IMR-90 (cell line): Measurements from ENCODE around the gene SCARF2. TPM values are rescaled to one million over a fixed set of nuclear protein-coding genes. Genes with fewer than 3 reads are reported as not detected.

Experiments used
- ATAC-seq: fragments of 200-7000 bp; cut with Tn5 transposase; 2 replicates; pipeline ENCODE4 v1.9.1; 2020; ENCODE audit warnings: low read depth, mild to moderate bottlenecking, moderate library complexity
- BruUV-seq: library from RNA; stranded (reverse); fragments of 400-500 nt; replicated peaks from 2 replicates; lab custom pipeline; 2021; lab: Mats Ljungman, UMichigan
- CTCF ChIA-PET: fragments of 300-600 bp; formaldehyde crosslinking; extraction: SDS; loops from one replicate; lab custom pipeline; 2021; ENCODE audit warnings: antibody characterized with exemption; lab: Yijun Ruan, JAX
- POLR2A ChIA-PET: fragments of 300-600 bp; sonication (Branson Sonifier 250); formaldehyde crosslinking; loops from one replicate; lab custom pipeline; 2022; ENCODE audit warnings: antibody characterized with exemption; ENCODE audit not compliant: unreplicated experiment; lab: Charles Lee
- DNase-seq: peaks from one replicate; pipeline ENCODE4 v3.0.0; 2013
- H2AFZ ChIP-seq: replicated peaks from 2 replicates; pipeline ENCODE3; 2013; ENCODE audit warnings: low read length, mild to moderate bottlenecking; ENCODE audit not compliant: poor library complexity
- H2AK5ac ChIP-seq: 2 replicates; pipeline ENCODE4 v1.6.1; 2013; ENCODE audit warnings: low read depth, low read length, inconsistent platforms
- H2AK9ac ChIP-seq: replicated peaks from 2 replicates; pipeline ENCODE3; 2013; ENCODE audit warnings: mild to moderate bottlenecking, low read depth, low read length, moderate library complexity; ENCODE audit not compliant: poor library complexity
- H2BK120ac ChIP-seq: 2 replicates; pipeline ENCODE4 v1.6.1; 2013; ENCODE audit warnings: low read depth, low read length, inconsistent platforms
- H2BK15ac ChIP-seq: 3 replicates; pipeline ENCODE4 v1.6.1; 2013; ENCODE audit warnings: low read depth, low read length, inconsistent platforms
- H2BK20ac ChIP-seq: 2 replicates; pipeline ENCODE4 v1.6.1; 2013; ENCODE audit warnings: low read depth, mild to moderate bottlenecking, inconsistent platforms, low read length, moderate library complexity
- H2BK5ac ChIP-seq: 2 replicates; pipeline ENCODE4 v1.6.1; 2013; ENCODE audit warnings: mild to moderate bottlenecking, low read depth, low read length, inconsistent platforms; ENCODE audit not compliant: poor library complexity, severe bottlenecking
- H3K14ac ChIP-seq: replicated peaks from 2 replicates; pipeline ENCODE4 v1.6.1; 2013; ENCODE audit warnings: low read depth, low read length, inconsistent platforms
- H3K18ac ChIP-seq: 2 replicates; pipeline ENCODE4 v1.6.1; 2013; ENCODE audit warnings: low read depth, low read length, control low read depth
- H3K23ac ChIP-seq: 2 replicates; pipeline ENCODE4 v1.6.1; 2013; ENCODE audit warnings: low read depth, low read length, inconsistent platforms
- H3K27ac ChIP-seq: 2 replicates; pipeline ENCODE4 v1.5.1; 2013; ENCODE audit warnings: mild to moderate bottlenecking, control low read depth, low read length; ENCODE audit not compliant: insufficient read depth
- H3K27me3 ChIP-seq: 2 replicates; pipeline ENCODE4 v1.6.1; 2013; ENCODE audit warnings: low read length; ENCODE audit not compliant: control insufficient read depth, insufficient read depth
- H3K36me3 ChIP-seq: 2 replicates; pipeline ENCODE4 v1.6.1; 2013; ENCODE audit warnings: low read length, mixed read lengths; ENCODE audit not compliant: control insufficient read depth, insufficient read depth
- H3K4ac ChIP-seq: 2 replicates; pipeline ENCODE4 v1.6.1; 2013; ENCODE audit warnings: low read depth, low read length, inconsistent platforms
- H3K4me1 ChIP-seq: 2 replicates; pipeline ENCODE4 v1.6.1; 2013; ENCODE audit warnings: low read length, mixed read lengths; ENCODE audit not compliant: control insufficient read depth, insufficient read depth
- H3K4me2 ChIP-seq: 2 replicates; pipeline ENCODE4 v1.6.1; 2013; ENCODE audit warnings: low read depth, mild to moderate bottlenecking, control low read depth, low read length, moderate library complexity
- H3K4me3 ChIP-seq: 2 replicates; pipeline ENCODE4 v1.5.1; 2013; ENCODE audit warnings: low read depth, mild to moderate bottlenecking, control low read depth, low read length, moderate library complexity; ENCODE audit not compliant: insufficient read depth
- H3K56ac ChIP-seq: 2 replicates; pipeline ENCODE4 v1.6.1; 2013; ENCODE audit warnings: low read length, inconsistent platforms; ENCODE audit not compliant: insufficient read depth; ENCODE audit errors: extremely low read depth
- H3K79me1 ChIP-seq, 2 experiments: 2 replicates each; pipeline ENCODE4 v1.6.1; 2013; ENCODE audit warnings: low read length in 2 of 2, inconsistent platforms in 1 of 2, low read depth in 1 of 2
- H3K9ac ChIP-seq: 2 replicates; pipeline ENCODE4 v1.6.1; 2013; ENCODE audit warnings: low read depth, low read length, control low read depth
- H3K9me1 ChIP-seq: 2 replicates; pipeline ENCODE4 v1.6.1; 2013; ENCODE audit warnings: low read length, inconsistent platforms; ENCODE audit not compliant: insufficient read depth
- H3K9me3 ChIP-seq: 2 replicates; pipeline ENCODE4 v1.6.1; 2013; ENCODE audit warnings: low read length; ENCODE audit not compliant: control insufficient read depth, insufficient read depth
- H4K20me1 ChIP-seq: 2 replicates; pipeline ENCODE4 v1.6.1; 2013; ENCODE audit warnings: low read length, inconsistent platforms; ENCODE audit not compliant: insufficient read depth
- H4K5ac ChIP-seq: 2 replicates; pipeline ENCODE4 v1.6.1; 2013; ENCODE audit warnings: mild to moderate bottlenecking, low read depth, low read length, control low read depth
- H4K8ac ChIP-seq, 2 experiments: 2 replicates each; pipeline ENCODE4 v1.6.1; 2013; ENCODE audit warnings: low read depth in 2 of 2, low read length in 2 of 2, control low read depth in 1 of 2, inconsistent platforms in 1 of 2
- H4K91ac ChIP-seq: 2 replicates; pipeline ENCODE4 v1.6.1; 2013; ENCODE audit warnings: low read depth, low read length, inconsistent platforms; ENCODE audit not compliant: insufficient read depth
- BHLHE40 ChIP-seq: fragments of 150-350 bp; IDR thresholded peaks from 2 replicates; pipeline ENCODE4 v1.6.1; 2016; ENCODE audit warnings: mild to moderate bottlenecking, low read depth, low read length
- CEBPB ChIP-seq: IDR thresholded peaks from 2 replicates; pipeline ENCODE4 v1.6.1; 2012; ENCODE audit warnings: low read depth, low read length, improper control_type of control experiment
- CHD1 ChIP-seq: IDR thresholded peaks from 2 replicates; pipeline ENCODE4 v1.6.1; 2012; ENCODE audit warnings: low read depth, low read length, improper control_type of control experiment
- FOS ChIP-seq: fragments of 150-350 bp; IDR thresholded peaks from 2 replicates; pipeline ENCODE4 v1.6.1; 2016; ENCODE audit warnings: low read depth, low read length
- MAZ ChIP-seq: IDR thresholded peaks from 2 replicates; pipeline ENCODE4 v1.6.1; 2012; ENCODE audit warnings: low read depth, mild to moderate bottlenecking, low read length, improper control_type of control experiment, moderate library complexity, borderline replicate concordance
- MXI1 ChIP-seq: IDR thresholded peaks from 2 replicates; pipeline ENCODE4 v1.6.1; 2012; ENCODE audit warnings: low read depth, mild to moderate bottlenecking, low read length, moderate library complexity, borderline replicate concordance
- NFE2L2 ChIP-seq: fragments of 150-350 bp; IDR thresholded peaks from 2 replicates; pipeline ENCODE4 v1.6.1; 2016; ENCODE audit warnings: low read depth, mild to moderate bottlenecking, low read length
- POLR2A ChIP-seq: IDR thresholded peaks from 2 replicates; pipeline ENCODE4 v1.6.1; 2012; ENCODE audit warnings: mild to moderate bottlenecking, low read depth, low read length
- RAD21 ChIP-seq: IDR thresholded peaks from 2 replicates; pipeline ENCODE4 v1.6.1; 2012; ENCODE audit warnings: low read length, improper control_type of control experiment
- RCOR1 ChIP-seq: IDR thresholded peaks from 2 replicates; pipeline ENCODE4 v1.6.1; 2012; ENCODE audit warnings: mild to moderate bottlenecking, low read length, improper control_type of control experiment; ENCODE audit not compliant: insufficient replicate concordance
- RFX5 ChIP-seq: IDR thresholded peaks from 2 replicates; pipeline ENCODE4 v1.8.0; 2012; ENCODE audit warnings: low read depth, mild to moderate bottlenecking, low read length, moderate library complexity
- WGBS, 2 experiments: methylation state at CpG; one replicate each; pipeline versions ENCODE4 v1.1.5 to v1.1.7; 2013; ENCODE audit warnings: missing lambda C conversion rate in 2 of 2; ENCODE audit not compliant: insufficient read length in 1 of 2; ENCODE audit errors: extremely low coverage in 2 of 2; 5-methylcytosine and 5-hydroxymethylcytosine counted together
- dilution Hi-C: fragments of 300-500 bp; cut with HindIII; formaldehyde crosslinking; loops from one replicate; pipeline ENCODE4 v1.14.3; 2018; ENCODE audit warnings: low sequenced_read_pairs; ENCODE audit not compliant: unreplicated experiment
- in situ Hi-C: fragments of 300-500 bp; cut with MboI; formaldehyde crosslinking; loops from 3 replicates; pipeline ENCODE4 v1.14.3; 2019; ENCODE audit warnings: low sequenced_read_pairs, inconsistent platforms, mixed read lengths
- intact Hi-C: fragments of 100-400 bp; cut with micrococcal nuclease; formaldehyde crosslinking; loops from 2 replicates; pipeline ENCODE4 v1.10.0; 2022
- polyA plus RNA-seq, 3 experiments: library from polyadenylated mRNA; depleted of rRNA; stranded (reverse); fragments of >200 nt; gene quantifications; 2 replicates each; pipeline ENCODE4 v1.2.3, GENCODE V29; 2012; ENCODE audit warnings: low replicate concordance in 1 of 3
- total RNA-seq: library from RNA; depleted of rRNA; stranded (reverse); fragments of >200 nt; gene quantifications from 2 replicates; pipeline ENCODE4 v1.2.3, GENCODE V29; 2012
- TF ChIP-seq, protein P1 (sequence below): fragments of 150-350 bp; IDR thresholded peaks from 2 replicates; pipeline ENCODE4 v1.6.1; 2017; ENCODE audit warnings: mild to moderate bottlenecking, antibody characterized with exemption, low read length, low read depth
- TF ChIP-seq, protein P2 (sequence below): conservative IDR thresholded peaks from 2 replicates; pipeline ENCODE4 v1.5.1; 2012; ENCODE audit warnings: mild to moderate bottlenecking, low read depth, low read length, improper control_type of control experiment

SCARF2 gene
- total and polyA plus RNA-seq, 2 of the 4 experiments (the other 2 are of a cell fraction), result 3.4 to 37.0 TPM

DNA sequence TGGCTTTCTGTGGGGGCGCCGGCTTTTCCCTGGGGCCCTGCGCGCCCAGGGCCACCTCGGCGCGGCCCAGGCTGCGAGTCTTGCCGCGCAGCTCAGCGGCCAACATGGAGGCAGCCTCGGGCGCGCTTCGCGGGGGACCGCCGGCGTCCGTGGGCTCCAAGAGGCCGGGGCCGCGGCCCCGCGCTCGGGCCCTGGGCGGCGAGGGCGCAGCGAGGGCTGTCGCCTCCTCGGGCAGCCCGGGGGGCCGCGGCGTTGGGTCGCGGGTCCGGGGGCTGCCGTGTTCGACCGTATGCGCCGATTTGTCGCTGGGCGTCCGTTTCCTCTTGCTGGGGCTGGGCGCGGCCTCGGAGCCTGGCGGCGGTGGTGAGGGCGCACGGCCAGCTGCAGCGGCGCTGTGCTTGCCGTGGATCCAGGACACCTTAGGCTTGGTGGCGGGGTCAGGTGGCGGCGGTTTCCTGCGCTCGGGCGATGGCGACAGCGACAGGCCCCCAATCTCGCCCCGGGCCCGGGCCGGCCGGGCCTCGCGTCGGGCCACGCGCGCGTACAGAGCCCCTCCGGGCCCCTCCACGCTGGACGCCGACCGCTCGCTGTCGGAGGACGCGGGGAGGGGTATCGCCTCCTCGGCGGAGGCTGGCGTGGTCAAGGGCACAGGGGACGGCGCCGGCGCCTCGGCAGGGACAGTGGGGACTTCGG lies 11.9 kb downstream of the SCARF2 start (continued):
- no peak for TF ChIP-seq BHLHE40
- TF ChIP-seq MXI1, result no peak
- TF ChIP-seq RCOR1, result no peak
- no peak for TF ChIP-seq CHD1
- TF ChIP-seq FOS, result no peak
- no peak for TF ChIP-seq POLR2A
- TF ChIP-seq RAD21, result no peak

DNA sequence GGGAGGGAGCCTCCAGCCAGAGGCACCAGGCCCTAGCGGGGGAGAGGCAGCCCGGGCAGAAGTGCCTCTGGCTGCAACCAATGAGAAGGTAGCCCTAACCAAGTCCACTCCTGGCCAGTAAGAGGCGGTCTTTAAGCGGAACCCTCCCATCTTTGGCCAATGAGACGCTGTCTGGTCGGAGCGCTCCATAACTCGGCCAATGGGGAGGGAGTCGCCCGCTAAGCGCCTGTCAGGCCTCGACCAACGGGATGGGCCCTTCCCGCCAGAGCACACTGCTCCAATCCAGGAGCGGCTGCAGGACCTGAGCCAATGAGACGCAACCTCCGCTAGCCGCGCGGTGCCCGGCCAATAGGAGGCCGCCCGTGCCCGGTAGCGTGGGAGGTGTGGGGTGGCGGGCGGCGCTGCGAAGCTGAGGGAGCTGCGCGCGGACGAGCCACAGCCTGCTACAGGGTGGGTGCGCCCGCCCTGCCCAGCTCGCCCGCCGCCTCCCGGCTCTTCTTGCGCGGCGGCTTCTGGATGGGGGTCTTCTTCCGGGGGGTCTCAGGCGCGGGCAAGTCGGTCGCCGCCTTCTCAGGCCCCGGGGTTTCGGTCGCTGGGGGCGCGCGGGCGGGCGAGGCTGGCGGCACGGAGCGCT lies 12.6 kb downstream of the SCARF2 start:
- H2AK9ac ChIP-seq, result peak overlapping the region; percentile 24
- H2AFZ ChIP-seq, result no peak overlapping the region
- dilution Hi-C loops (no loop called here), intact Hi-C loops (no loop called here), in situ Hi-C loops (no loop called here)
- no peak overlapping the region for H3K23ac ChIP-seq
- ChIA-PET CTCF (no interaction called here), POLR2A (no interaction called here)
- H4K5ac ChIP-seq, result no peak overlapping the region
- H3K36me3 ChIP-seq, result peaks cover 45% of the 10 kb centered on the region
- no peak overlapping the region for H2BK15ac ChIP-seq
- H3K79me1 ChIP-seq, result peaks cover 2 to 26% of the 10 kb centered on the region in 2 experiments; a peak in 3 of 4 replicates
- H3K56ac ChIP-seq, result no peak overlapping the region
- H3K27ac ChIP-seq, result no peak overlapping the region
- TF ChIP-seq, protein P1, sequence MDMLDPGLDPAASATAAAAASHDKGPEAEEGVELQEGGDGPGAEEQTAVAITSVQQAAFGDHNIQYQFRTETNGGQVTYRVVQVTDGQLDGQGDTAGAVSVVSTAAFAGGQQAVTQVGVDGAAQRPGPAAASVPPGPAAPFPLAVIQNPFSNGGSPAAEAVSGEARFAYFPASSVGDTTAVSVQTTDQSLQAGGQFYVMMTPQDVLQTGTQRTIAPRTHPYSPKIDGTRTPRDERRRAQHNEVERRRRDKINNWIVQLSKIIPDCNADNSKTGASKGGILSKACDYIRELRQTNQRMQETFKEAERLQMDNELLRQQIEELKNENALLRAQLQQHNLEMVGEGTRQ, result no peak
- TF ChIP-seq BHLHE40, result no peak
- no peak for TF ChIP-seq CHD1
- no peak for TF ChIP-seq NFE2L2
- no peak for TF ChIP-seq RCOR1
- no peak for TF ChIP-seq CEBPB
- no peak for TF ChIP-seq RFX5
- no peak for TF ChIP-seq RAD21
- TF ChIP-seq, protein P2, sequence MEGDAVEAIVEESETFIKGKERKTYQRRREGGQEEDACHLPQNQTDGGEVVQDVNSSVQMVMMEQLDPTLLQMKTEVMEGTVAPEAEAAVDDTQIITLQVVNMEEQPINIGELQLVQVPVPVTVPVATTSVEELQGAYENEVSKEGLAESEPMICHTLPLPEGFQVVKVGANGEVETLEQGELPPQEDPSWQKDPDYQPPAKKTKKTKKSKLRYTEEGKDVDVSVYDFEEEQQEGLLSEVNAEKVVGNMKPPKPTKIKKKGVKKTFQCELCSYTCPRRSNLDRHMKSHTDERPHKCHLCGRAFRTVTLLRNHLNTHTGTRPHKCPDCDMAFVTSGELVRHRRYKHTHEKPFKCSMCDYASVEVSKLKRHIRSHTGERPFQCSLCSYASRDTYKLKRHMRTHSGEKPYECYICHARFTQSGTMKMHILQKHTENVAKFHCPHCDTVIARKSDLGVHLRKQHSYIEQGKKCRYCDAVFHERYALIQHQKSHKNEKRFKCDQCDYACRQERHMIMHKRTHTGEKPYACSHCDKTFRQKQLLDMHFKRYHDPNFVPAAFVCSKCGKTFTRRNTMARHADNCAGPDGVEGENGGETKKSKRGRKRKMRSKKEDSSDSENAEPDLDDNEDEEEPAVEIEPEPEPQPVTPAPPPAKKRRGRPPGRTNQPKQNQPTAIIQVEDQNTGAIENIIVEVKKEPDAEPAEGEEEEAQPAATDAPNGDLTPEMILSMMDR, result no peak
- no peak for TF ChIP-seq MAZ
- ATAC-seq (no peak), DNase-seq (no peak)
- no peak overlapping the region for H3K14ac ChIP-seq
- H3K4me1 ChIP-seq, result peaks cover 13% of the 10 kb centered on the region; the same call in 1 of the 2 replicates
- no peak overlapping the region for H4K91ac ChIP-seq
- H3K9me1 ChIP-seq, result no peaks in the 10 kb centered on the region; the same call in 1 of the 2 replicates
- H3K9ac ChIP-seq, result no peak overlapping the region
- no peak overlapping the region for H4K8ac ChIP-seq
- H2AK5ac ChIP-seq, result no peak overlapping the region
- no peak overlapping the region for H2BK5ac ChIP-seq
- H3K4me2 ChIP-seq, result no peak overlapping the region
- no peak overlapping the region for H3K4ac ChIP-seq
- H4K20me1 ChIP-seq, result peaks cover 50% of the 10 kb centered on the region
- no peaks in the 10 kb centered on the region for H3K9me3 ChIP-seq
- no peak overlapping the region for H2BK20ac ChIP-seq
- H3K18ac ChIP-seq, result no peak overlapping the region
- H2BK120ac ChIP-seq, result no peak overlapping the region
- 90% methylated on average over 30 of the region's 59 CpGs; no CpG with 5 or more reads in 1 of the 2 experiments for WGBS, 2 experiments
- H3K4me3 ChIP-seq, result no peak overlapping the region
- BruUV-seq, result no TSS peak
- no peaks in the 10 kb centered on the region for H3K27me3 ChIP-seq
